ENCODE measurements around the gene SNX8. TPM values are rescaled to one million over a fixed set of nuclear protein-coding genes. Genes with fewer than 3 reads are reported as not detected.

Gene SNX8
- total and polyA plus RNA-seq, 2 of the 8 experiments (the other 6 are each of a cell fraction or from before 2014, with no cell fraction given) = 46.2 to 70.8 TPM

DNA sequence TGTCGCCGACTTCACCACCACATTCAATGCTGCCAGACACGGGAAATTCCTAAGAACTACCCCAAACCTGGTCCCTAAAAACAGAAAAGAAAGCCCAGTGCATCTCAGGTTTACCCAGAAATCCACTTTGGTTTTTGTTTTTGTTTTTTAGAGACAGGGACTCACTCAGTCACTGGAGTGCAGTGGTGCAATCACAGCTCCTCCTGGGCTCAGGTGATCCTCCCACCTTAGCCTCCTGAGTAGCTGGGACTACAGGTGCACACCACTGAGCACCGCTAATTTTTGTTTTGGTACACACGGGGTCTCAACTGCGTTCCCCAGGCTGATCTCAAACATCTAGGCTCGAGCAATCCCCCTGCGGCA lies 104.3 kb downstream of the SNX8 start:
- Histone ChIP-seq H4K8ac (ENCODE audit: extremely low read depth, insufficient read depth, low read length) (no peak overlapping the region; the same call in 1 of the 2 replicates), H3K4me1 (replicated peaks in 1 of 4; ENCODE audit: control insufficient read depth in 3 of 4, insufficient read depth in 4 of 4, low read length in 3 of 4) (no peaks in the 10 kb centered on the region), H3K23me2 (ENCODE audit: low read depth, low read length) (no peaks in the 10 kb centered on the region), H3K14ac (ENCODE audit: insufficient read length) (no peak overlapping the region), H4K91ac (replicated peaks; ENCODE audit: insufficient read length, low read length) (no peak overlapping the region), H2BK12ac (ENCODE audit: low read depth, low read length) (no peak overlapping the region), H3K4ac (replicated peaks; ENCODE audit: insufficient read length, low read depth, low read length) (no peak overlapping the region), H3K36me3 (ENCODE audit: control insufficient read depth in 2 of 4, insufficient read depth in 4 of 4, low read length in 3 of 4) (peaks cover 8 to 46% (median 27%) of the 10 kb centered on the region in 4 experiments; a peak in 6 of 8 replicates), H3K79me1 (ENCODE audit: low read depth, low read length) (no peaks in the 10 kb centered on the region), H2BK5ac (ENCODE audit: low read depth, low read length) (no peak overlapping the region), H3K4me2 (ENCODE audit: insufficient read depth in 1 of 2, low read depth in 2 of 2, low read length in 2 of 2) (no peak overlapping the region), H3K56ac (replicated peaks; ENCODE audit: insufficient read length, low read depth, low read length) (no peak overlapping the region), H4K20me1 (replicated peaks in 1 of 2; ENCODE audit: control insufficient read depth in 1 of 2, insufficient read depth in 2 of 2, low read length in 2 of 2) (peaks cover 3 to 26% of the 10 kb centered on the region in 2 experiments), H4K5ac (ENCODE audit: insufficient read length, low read depth, low read length) (no peak overlapping the region), H3K27ac (ENCODE audit: low read depth, low read length) (no peak overlapping the region), H3K9me3 (ENCODE audit: insufficient read depth in 2 of 2, low read depth in 1 of 2, low read length in 1 of 2) (no peaks in the 10 kb centered on the region), H3K4me3 (ENCODE audit: extremely low read depth in 1 of 4, insufficient read depth in 2 of 4, low read depth in 3 of 4, low read length in 4 of 4) (no peak overlapping the region), H3K27me3 (replicated peaks in 1 of 4; ENCODE audit: control insufficient read depth in 3 of 4, extremely low read depth in 1 of 4, insufficient read depth in 3 of 4, low read length in 3 of 4) (no peaks in the 10 kb centered on the region), H3K9ac (replicated peaks in 1 of 4; ENCODE audit: extremely low read depth in 1 of 4, low read depth in 3 of 4, low read length in 3 of 4) (no peak overlapping the region), H2BK20ac (ENCODE audit: low read length) (no peak overlapping the region), H2AK5ac (ENCODE audit: low read depth, low read length) (no peak overlapping the region), H3K18ac (ENCODE audit: extremely low read depth, low read length) (no peak overlapping the region), H3K79me2 (ENCODE audit: control insufficient read depth in 1 of 2, insufficient read depth in 2 of 2, low read length in 2 of 2) (no peaks in the 10 kb centered on the region), H3K23ac (ENCODE audit: insufficient read length) (no peak overlapping the region), H2BK120ac (replicated peaks; ENCODE audit: low read depth, low read length) (no peak overlapping the region), H2BK15ac (ENCODE audit: low read length) (no peak overlapping the region), H2AFZ (ENCODE audit: low read length) (no peak overlapping the region)
- POLR2A ChIA-PET (ENCODE audit: partially characterized antibody) = interaction anchor here (0.6 to 1.0 kb wide), 2 partner anchors 23 to 109 kb away, joined by 3 to 4 read pairs; partner anchors contain the start of gene MAD1L1
- no peak for DNase-seq (ENCODE audit: low read depth in 1 of 2, low spot score in 2 of 2)
- WGBS, 2 experiments (ENCODE audit: extremely low coverage in 1 of 2, insufficient coverage in 1 of 2, insufficient read length in 1 of 2, insufficient replicate concordance in 2 of 2, low coverage in 1 of 2, low lambda C conversion rate in 2 of 2, missing lambda C conversion rate in 1 of 2) = 89% methylated on average over 8 of the region's 8 CpGs; no CpG with 5 or more reads in 1 of the 2 experiments
- no peak for FAIRE-seq
- TF ChIP-seq ZNF274 (IDR thresholded peaks at IDR 0.05; ENCODE audit: borderline replicate concordance, extremely low read depth, low read length) (no peak), FOSL1 (IDR thresholded peaks at IDR 0.05; ENCODE audit: insufficient read depth, low read depth, low read length) (no peak), PHF8 (conservative IDR thresholded peaks at IDR 0.05; ENCODE audit: low read depth, low read length) (no peak), CHD1 (IDR thresholded peaks at IDR 0.05; ENCODE audit: low read depth, low read length) (no peak), RAD21 (IDR thresholded peaks at IDR 0.05 in 1 of 2, conservative IDR thresholded peaks at IDR 0.05 in 1 of 2; ENCODE audit: low read depth in 2 of 2, low read length in 2 of 2) (no peak), RBBP5 (IDR thresholded peaks at IDR 0.05; ENCODE audit: borderline replicate concordance, low read depth, low read length) (no peak), GABPA (IDR thresholded peaks at IDR 0.05; ENCODE audit: borderline replicate concordance, insufficient read depth, low read length) (no peak), EZH2 (IDR thresholded peaks at IDR 0.05; ENCODE audit: low read depth, low read length, severe bottlenecking) (no peak), SP1 (IDR thresholded peaks at IDR 0.05; ENCODE audit: low read depth, low read length) (no peak)
- TF ChIP-seq, protein P1, sequence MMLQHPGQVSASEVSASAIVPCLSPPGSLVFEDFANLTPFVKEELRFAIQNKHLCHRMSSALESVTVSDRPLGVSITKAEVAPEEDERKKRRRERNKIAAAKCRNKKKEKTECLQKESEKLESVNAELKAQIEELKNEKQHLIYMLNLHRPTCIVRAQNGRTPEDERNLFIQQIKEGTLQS (IDR thresholded peaks at IDR 0.05; ENCODE audit: insufficient read depth, low read depth, low read length) = no peak
- CTCF ChIA-PET (ENCODE audit: partially characterized antibody) = interaction anchor here (0.7 to 1.8 kb wide), 27 partner anchors 13 to 790 kb away, joined by 3 to 9 read pairs (median 3); partner anchors contain the start of genes MRM2 and NUDT1
